OCI-LY3 (cell line): Measurements from ENCODE around the gene PKN3.

Experiments used
- H2AFZ ChIP-seq: fragments of 200-600, 300-600 bp; shearing (Covaris generic); 2 replicates; pipeline ENCODE4 v1.6.0; 2014; ENCODE audit warnings: antibody characterized with exemption, low read depth, low read length
- H3K27ac ChIP-seq: fragments of 200-600, 300-600 bp; sonication (generic); 2 replicates; pipeline ENCODE4 v1.5.1; 2014; ENCODE audit warnings: mild to moderate bottlenecking, low read length, moderate library complexity, mixed read lengths
- H3K27me3 ChIP-seq: fragments of 200-600, 300-600 bp; sonication (generic); 2 replicates; pipeline ENCODE4 v1.6.1; 2014; ENCODE audit warnings: low read depth, low read length, mixed read lengths
- H3K36me3 ChIP-seq: fragments of 200-600, 300-600 bp; sonication (generic); replicated peaks from 2 replicates; pipeline ENCODE3; 2014; ENCODE audit warnings: low read depth, low read length, mixed read lengths
- H3K4me1 ChIP-seq: fragments of 300-600, 200-600 bp; sonication (generic); 2 replicates; pipeline ENCODE4 v1.6.1; 2014; ENCODE audit warnings: low read length, mixed read lengths
- H3K4me2 ChIP-seq: fragments of 200-600, 300-600 bp; sonication (generic); 2 replicates; pipeline ENCODE4 v1.6.1; 2014; ENCODE audit warnings: low read length, mixed read lengths
- H3K4me3 ChIP-seq: fragments of 300-600, 200-600 bp; sonication (generic); 2 replicates; pipeline ENCODE4 v1.5.1; 2014; ENCODE audit warnings: antibody characterized with exemption, mild to moderate bottlenecking, low read length, moderate library complexity
- H3K79me2 ChIP-seq: fragments of 300-600, 200-600 bp; shearing (Covaris generic); 2 replicates; pipeline ENCODE4 v1.6.1; 2014; ENCODE audit warnings: mild to moderate bottlenecking, low read length, mixed read lengths
- H3K9ac ChIP-seq: fragments of 300-600, 200-600 bp; shearing (Covaris generic); 2 replicates; pipeline ENCODE4 v1.6.0; 2014; ENCODE audit warnings: mild to moderate bottlenecking, low read length, moderate library complexity
- H3K9me3 ChIP-seq: fragments of 200-600, 300-600 bp; shearing (Covaris generic); 2 replicates; pipeline ENCODE4 v1.6.1; 2014; ENCODE audit warnings: low read length, mixed read lengths; ENCODE audit not compliant: insufficient read depth
- H4K20me1 ChIP-seq: fragments of 200-600, 300-600 bp; sonication (generic); 2 replicates; pipeline ENCODE4 v1.6.1; 2016; ENCODE audit warnings: low read length, mixed read lengths; ENCODE audit not compliant: insufficient read depth
- EZH2phosphoT487 ChIP-seq: fragments of 200-600 bp; shearing (Covaris generic); IDR thresholded peaks from 2 replicates; pipeline ENCODE4 v1.6.1; 2018; ENCODE audit warnings: antibody characterized with exemption, mixed run types, low read depth
- TF ChIP-seq, protein P1 (sequence below): fragments of 200-600, 300-600 bp; sonication (generic); IDR thresholded peaks from 2 replicates; pipeline ENCODE4 v1.5.1; 2014; ENCODE audit warnings: antibody characterized with exemption, low read length, low read depth

The PKN3 gene

DNA sequence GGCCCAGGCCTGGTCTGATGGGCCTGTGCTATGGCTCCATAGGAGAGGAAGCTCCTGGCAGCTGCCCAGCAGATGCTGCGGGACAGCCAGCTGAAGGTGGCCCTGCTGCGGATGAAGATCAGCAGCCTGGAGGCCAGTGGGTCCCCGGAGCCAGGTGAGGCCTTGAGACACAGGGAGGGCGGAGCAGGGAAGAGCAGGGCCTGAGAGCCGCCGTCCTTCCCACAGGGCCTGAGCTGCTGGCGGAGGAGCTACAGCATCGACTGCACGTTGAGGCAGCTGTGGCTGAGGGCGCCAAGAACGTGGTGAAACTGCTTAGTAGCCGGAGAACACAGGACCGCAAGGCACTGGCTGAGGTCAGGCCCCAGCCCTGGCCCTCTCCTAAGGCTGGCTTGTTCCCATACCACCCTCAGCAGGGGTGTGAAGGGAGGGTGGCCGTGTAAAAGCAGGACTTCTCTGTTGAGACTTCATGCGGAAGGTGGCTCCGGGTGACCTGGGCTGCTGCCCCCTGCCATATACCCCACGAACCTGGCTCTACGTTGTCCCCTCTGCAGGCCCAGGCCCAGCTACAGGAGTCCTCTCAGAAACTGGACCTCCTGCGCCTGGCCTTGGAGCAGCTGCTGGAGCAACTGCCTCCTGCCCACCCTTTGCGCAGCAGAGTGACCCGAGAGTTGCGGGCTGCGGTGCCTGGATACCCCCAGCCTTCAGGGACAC is 4.5 kb downstream of the PKN3 start:
- Histone ChIP-seq H3K36me3 (no peaks in the 10 kb centered on the region), H2AFZ (no peak overlapping the region), H3K27me3 (no peaks in the 10 kb centered on the region), H3K4me2 (no peak overlapping the region), H3K79me2 (peaks cover 19% of the 10 kb centered on the region; the same call in 1 of the 2 replicates), H4K20me1 (no peaks in the 10 kb centered on the region), H3K4me3 (no peak overlapping the region), H3K27ac (no peak overlapping the region), H3K4me1 (peaks cover 6% of the 10 kb centered on the region; the same call in 1 of the 2 replicates), H3K9me3 (no peaks in the 10 kb centered on the region), H3K9ac (no peak overlapping the region)
- TF ChIP-seq, protein P1, sequence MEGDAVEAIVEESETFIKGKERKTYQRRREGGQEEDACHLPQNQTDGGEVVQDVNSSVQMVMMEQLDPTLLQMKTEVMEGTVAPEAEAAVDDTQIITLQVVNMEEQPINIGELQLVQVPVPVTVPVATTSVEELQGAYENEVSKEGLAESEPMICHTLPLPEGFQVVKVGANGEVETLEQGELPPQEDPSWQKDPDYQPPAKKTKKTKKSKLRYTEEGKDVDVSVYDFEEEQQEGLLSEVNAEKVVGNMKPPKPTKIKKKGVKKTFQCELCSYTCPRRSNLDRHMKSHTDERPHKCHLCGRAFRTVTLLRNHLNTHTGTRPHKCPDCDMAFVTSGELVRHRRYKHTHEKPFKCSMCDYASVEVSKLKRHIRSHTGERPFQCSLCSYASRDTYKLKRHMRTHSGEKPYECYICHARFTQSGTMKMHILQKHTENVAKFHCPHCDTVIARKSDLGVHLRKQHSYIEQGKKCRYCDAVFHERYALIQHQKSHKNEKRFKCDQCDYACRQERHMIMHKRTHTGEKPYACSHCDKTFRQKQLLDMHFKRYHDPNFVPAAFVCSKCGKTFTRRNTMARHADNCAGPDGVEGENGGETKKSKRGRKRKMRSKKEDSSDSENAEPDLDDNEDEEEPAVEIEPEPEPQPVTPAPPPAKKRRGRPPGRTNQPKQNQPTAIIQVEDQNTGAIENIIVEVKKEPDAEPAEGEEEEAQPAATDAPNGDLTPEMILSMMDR, result no peak
- no peak for TF ChIP-seq EZH2phosphoT487

DNA sequence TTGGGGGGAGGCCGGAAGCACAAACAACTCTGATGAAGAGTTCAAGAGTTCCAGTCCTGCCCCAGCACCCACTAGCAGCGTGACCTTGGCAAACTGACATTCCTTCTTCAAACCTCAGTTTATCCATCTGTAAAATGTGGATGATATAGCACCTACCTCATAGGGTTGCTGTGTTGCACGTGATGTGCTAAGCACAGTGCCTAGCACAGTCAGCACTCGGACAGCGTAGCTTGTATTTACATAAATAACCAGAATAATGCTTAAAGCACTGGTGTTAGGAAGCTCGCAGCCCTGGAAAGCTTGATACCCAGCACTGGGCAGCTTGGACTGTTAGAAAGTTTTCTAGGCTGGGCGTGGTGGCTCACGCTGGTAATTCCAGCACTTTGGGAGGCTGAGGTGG is 5.1 kb downstream of the PKN3 start:
- Histone ChIP-seq H3K4me3 (no peak overlapping the region), H3K9ac (no peak overlapping the region), H3K4me1 (peaks cover 6% of the 10 kb centered on the region; the same call in 1 of the 2 replicates), H2AFZ (no peak overlapping the region), H4K20me1 (no peaks in the 10 kb centered on the region), H3K27me3 (no peaks in the 10 kb centered on the region), H3K9me3 (no peaks in the 10 kb centered on the region), H3K27ac (no peak overlapping the region), H3K79me2 (peaks cover 19% of the 10 kb centered on the region; the same call in 1 of the 2 replicates), H3K36me3 (peaks cover 3% of the 10 kb centered on the region), H3K4me2 (no peak overlapping the region)
- TF ChIP-seq, protein P1, result no peak
- TF ChIP-seq EZH2phosphoT487, result no peak

DNA sequence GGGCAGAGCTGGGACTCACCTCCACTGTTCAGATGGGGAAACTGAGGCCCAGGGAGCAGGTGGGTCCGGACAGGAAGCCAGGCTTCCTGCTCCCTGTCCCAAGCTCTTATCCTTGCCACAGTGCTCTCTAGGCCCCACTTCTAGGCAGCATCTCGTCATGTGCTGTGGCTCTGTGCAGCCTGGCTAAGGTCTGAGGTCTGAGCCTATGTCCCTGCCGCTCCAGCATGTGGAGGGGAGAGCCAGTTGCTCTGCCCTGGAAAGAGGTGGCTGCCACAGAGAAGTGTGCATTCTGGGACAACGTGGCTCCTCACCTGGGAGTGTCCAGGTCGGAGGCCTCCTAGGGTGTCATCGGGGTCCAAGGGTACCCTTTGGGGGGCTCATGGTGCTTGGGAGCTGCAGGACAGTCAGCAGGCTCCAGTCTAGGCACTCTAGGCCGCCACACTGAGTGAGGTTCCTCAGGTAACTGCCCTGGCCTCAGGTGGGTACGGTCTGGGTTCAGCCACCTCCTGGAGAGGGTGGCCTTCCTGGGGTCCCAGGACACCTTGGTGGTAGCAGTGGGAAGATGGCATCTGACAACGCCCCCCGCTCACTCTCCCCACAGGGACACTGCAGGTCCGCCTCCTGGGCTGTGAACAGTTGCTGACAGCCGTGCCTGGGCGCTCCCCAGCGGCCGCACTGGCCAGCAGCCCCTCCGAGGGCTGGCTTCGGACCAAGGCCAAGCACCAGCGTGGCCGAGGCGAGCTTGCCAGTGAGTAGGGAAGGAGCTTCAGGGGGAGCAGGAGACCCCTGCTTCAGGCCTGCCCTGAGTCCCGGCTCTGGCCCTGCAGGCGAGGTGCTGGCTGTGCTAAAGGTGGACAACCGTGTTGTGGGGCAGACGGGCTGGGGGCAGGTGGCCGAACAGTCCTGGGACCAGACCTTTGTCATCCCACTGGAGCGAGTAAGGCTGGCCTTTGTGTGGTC is 10.4 kb downstream of the PKN3 start:
- H3K79me2 ChIP-seq, result no peaks in the 10 kb centered on the region
- H3K9ac ChIP-seq, result no peak overlapping the region
- no peak overlapping the region for H3K4me3 ChIP-seq
- H3K4me2 ChIP-seq, result no peak overlapping the region
- no peaks in the 10 kb centered on the region for H3K27me3 ChIP-seq
- H2AFZ ChIP-seq, result no peak overlapping the region
- H3K27ac ChIP-seq, result no peak overlapping the region
- no peaks in the 10 kb centered on the region for H3K4me1 ChIP-seq
- H4K20me1 ChIP-seq, result no peaks in the 10 kb centered on the region
- H3K36me3 ChIP-seq, result peaks cover 4% of the 10 kb centered on the region
- H3K9me3 ChIP-seq, result no peaks in the 10 kb centered on the region
- TF ChIP-seq, protein P1, result no peak
- no peak for TF ChIP-seq EZH2phosphoT487

DNA sequence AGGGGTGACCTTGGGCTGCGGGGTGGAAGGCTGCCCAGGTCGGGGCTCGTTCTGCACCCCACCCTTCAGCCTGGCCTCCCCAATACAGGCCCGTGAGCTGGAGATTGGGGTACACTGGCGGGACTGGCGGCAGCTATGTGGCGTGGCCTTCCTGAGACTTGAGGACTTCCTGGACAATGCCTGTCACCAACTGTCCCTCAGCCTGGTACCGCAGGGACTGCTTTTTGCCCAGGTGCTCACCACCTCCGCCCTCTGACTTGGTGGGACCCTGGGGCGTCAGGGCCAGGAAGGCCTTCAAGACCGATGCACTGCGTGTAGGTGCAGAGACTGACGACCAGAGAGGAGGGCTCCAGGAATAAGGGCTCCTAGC is 11.1 kb downstream of the PKN3 start:
- H3K4me3 ChIP-seq, result no peak overlapping the region
- H3K79me2 ChIP-seq, result no peaks in the 10 kb centered on the region
- H3K27ac ChIP-seq, result no peak overlapping the region
- H3K27me3 ChIP-seq, result no peaks in the 10 kb centered on the region
- no peak overlapping the region for H3K9ac ChIP-seq
- no peaks in the 10 kb centered on the region for H4K20me1 ChIP-seq
- H2AFZ ChIP-seq, result no peak overlapping the region
- H3K9me3 ChIP-seq, result no peaks in the 10 kb centered on the region
- H3K36me3 ChIP-seq, result peaks cover 4% of the 10 kb centered on the region
- no peaks in the 10 kb centered on the region for H3K4me1 ChIP-seq
- TF ChIP-seq, protein P1, result no peak
- no peak for TF ChIP-seq EZH2phosphoT487
- H3K4me2 ChIP-seq, result no peak overlapping the region
